Activated T-cell treated with anti-CD3 and anti-CD28 coated beads for 48 hours (primary cell): ENCODE data around the gene GRID2.
"Not testable (repeated sequence)": the region's sequence is repeated elsewhere in the genome, so short reads cannot be mapped to it uniquely, and the experiment has no call there.

Experiments used
- DNase-seq: peaks from one replicate; pipeline ENCODE4 v3.0.0-alpha.2; 2020; ENCODE audit warnings: low read depth

GRID2 gene

GRCh38 chr4:92305148-92305877 lies 1.5 kb downstream of the GRID2 start:
- DNase-seq: no peak

- no peak for DNase-seq
Observed at GRCh38 chr4:92305878-92306520, 2.2 kb downstream of the GRID2 start.

GRCh38 chr4:92307181-92307580 lies 3.4 kb downstream of the GRID2 start:
- DNase-seq: no peak

DNA sequence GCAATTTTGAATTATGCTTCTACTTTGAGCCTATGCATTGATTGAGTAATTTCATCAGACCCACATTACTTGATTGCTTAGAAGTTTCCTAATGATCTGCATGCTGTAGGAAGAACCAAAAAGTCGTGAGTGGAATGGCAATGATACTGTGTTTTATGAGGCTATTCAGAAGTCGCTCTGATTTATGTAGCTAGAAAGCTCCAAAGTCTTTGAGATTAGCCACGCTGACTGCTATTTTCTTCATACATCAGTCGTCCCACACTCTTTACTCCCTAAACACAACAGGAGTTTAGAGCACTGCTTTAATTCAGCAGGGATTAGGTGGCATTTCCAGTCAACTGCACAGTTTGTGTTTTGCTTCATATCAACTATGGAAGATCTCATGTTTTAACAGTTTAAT lies 4.1 kb downstream of the GRID2 start:
- DNase-seq: no peak

DNA sequence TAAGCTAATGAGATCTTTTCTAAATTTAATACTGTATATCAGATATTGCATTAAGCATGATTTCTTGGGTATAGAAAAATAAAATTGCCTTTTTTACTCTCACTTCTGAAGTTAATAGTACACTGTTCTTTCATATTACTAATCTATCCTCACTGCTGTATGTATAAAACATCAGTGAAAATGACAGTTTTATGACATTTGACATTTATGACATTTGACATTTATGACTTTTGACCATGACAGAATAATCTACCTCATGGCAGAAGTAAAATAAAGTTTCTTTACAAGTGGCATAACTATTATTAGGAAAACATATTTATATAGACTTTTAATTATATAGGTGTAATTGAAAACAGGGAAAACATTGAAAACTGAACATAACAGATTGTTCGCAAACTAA lies 13.3 kb downstream of the GRID2 start:
- no peak for DNase-seq

- no peak for DNase-seq
Observed at GRCh38 chr4:92328095-92328494, 24.3 kb downstream of the GRID2 start.

DNA sequence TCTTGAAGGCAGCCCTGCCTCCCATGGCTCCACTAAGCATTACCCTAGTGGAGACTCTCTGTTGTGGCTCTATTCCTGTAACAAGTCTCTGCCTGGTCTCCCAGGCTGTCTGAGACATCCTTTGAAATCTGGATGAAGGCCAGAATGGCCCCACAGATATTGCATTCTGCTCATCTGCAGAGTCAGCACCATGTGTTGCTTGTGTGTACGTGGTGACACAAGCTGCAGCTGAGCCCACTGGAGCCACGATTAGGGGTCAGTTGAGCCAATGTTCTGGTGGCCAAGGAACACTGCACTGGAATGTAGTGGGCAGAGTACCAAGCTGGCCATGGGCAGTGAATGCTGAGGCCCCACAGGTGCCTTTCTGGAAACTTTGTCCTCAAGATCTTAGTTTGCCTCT lies 29.2 kb downstream of the GRID2 start:
- no peak for DNase-seq

DNA sequence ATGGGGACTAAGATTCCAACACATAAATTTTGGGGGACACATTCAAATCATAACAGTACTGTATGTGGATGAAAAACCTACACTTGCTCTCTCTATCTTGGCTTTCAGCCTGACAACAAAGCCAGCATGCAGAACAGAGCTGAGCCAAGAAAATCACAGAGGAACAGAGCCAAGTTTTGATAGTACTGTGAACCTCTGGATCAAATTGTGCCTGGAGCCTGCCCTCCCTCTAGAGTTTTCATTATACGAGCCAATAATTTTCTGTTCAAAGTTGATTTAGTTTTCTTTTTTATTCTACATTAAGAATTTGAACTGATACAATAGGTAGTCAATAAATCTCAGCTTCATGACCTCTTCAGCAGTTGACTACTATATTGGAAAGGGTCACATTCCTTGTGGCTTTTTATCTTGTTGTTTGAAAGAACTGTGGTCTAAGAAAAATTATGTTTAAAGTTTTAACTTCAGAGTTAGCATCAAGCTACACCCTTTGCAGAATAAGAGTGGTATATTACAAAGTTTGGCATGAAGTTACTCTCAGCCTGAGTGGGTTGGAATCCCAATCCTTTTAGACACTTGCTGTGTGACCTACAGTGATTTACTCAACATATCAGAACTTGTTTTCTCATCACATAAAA lies 31.1 kb downstream of the GRID2 start:
- no peak for DNase-seq

DNA sequence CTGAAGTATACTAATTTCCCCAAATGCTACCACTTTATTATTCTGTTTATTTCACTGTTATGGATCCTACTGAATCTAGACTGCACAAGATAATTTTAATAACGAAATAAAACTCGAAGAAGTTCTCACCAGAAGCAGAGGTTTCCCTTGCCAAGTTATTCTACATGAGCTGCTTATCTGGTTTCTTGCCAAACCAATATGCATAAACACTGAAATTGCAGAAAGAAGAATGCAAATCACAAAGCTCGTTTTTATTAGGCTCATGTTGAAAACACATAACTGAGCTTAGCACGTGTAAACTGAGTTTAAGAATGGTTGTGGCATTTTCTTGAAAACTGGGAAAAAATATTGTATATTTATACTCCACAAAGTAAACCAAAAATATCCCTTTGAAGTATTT lies 35.9 kb downstream of the GRID2 start:
- no peak for DNase-seq

DNA sequence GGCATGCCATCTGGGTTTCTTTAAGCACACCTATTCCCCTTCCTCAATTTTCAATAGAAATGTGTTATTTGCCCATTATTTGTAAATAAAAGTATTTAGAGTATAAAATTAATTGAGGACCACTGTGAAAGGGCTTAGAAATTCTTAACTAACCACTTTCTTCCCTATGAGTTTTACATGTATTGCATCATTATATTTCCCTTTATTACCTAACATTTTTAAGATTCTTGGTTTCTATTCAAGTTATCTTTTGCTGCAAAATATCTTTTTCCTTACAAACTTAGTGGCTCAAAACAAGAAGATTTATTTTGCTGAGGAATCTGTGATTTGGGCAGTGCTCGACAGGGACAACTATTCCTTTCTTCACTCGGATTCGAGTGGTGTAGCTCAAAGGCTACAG lies 40.5 kb downstream of the GRID2 start:
- no peak for DNase-seq

DNA sequence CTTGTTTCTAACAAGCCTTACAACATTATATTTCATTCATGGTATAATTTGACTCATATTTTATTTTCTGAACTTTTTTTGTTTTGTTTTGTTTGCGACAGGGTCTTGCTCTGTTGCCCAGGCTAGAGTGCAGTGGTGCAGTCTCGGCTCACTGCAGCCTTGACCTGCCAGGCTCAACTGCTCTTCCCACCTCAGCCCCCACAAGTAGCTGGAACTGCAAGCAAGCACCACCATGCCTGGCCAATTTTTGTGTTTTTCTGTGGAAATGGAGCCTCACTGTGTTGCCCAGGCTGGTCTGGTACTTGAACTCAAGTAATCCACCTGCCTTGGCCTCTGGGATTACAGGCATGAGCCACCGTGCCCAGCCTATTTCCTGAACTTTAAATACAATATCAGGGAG lies 42.5 kb downstream of the GRID2 start:
- no peak for DNase-seq

- no peak for DNase-seq
Observed at GRCh38 chr4:92357966-92358365, 54.2 kb downstream of the GRID2 start.

- no peak for DNase-seq
Observed at GRCh38 chr4:92359491-92359890, 55.7 kb downstream of the GRID2 start.

DNA sequence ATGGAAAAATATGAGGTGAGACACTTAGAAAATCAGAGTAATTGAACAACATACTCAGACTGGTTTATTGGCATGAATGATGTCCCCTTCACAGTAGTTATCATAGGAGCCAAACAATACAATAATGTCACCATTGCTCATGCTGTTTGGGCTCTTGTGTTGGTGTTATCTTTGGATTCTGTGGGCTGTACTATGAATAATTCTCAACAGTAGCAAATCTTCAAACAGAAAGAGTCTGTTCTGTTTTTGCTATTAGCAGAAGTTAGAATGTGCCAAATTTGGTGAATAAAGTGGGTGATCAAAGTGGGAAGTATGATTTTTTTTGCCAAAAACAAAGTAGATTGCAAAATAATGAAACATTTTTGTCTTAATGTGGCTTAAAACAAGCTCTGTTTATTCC lies 58.3 kb downstream of the GRID2 start:
- DNase-seq: no peak

GRCh38 chr4:92368653-92369052 lies 64.9 kb downstream of the GRID2 start:
- no peak for DNase-seq

- no peak for DNase-seq
Observed at GRCh38 chr4:92381616-92382015, 77.8 kb downstream of the GRID2 start.

- DNase-seq: no peak
Observed at GRCh38 chr4:92382128-92382527, 78.4 kb downstream of the GRID2 start.

DNA sequence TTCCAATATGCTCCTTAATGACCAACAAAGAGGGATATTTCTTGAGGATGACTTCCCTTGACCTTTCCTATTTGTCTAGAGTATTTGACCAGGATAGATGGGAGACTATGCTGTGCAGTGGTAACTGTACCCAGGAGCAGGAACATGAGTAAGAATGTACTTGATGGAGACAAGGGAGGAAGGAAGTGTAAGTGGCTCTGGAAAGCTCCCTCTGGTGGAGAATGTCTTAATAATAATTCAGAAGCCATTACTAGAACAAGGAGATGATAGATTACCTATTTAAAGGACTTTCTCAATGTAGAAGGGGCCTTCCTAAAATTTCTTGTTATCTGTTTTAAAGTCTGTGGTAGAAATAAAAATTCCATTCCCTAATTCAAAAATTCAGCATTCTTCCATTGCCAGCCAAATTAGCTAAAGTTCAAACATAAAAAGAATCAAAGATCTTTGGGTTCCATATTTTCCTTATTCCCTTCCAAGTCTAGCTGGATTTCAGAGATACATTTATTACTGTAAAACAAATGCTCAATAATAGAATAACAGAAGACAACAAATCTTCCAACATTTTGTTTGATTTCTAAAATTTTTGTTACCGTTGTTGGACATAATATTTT lies 83.8 kb downstream of the GRID2 start:
- DNase-seq: no peak

DNA sequence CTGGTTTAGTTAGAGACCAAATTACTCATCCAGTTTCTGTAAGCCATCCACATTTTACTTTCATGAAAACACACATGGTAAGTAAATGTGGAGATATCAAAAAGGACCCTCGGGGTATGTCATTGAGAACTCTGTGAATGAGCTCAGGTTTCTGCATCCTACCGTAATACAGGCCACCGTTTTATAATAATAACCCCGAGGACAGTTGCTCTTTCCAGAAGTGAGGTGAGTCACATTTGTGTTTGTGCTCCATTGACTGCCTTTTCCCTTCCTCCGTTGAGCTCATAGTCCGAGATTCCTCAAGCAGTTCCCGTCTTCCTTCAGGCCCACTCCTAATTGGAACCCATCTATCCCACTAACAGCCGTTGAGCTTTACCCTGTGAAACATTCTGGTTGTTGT lies 95.3 kb downstream of the GRID2 start:
- no peak for DNase-seq

- not testable (repeated sequence) for DNase-seq
Observed at GRCh38 chr4:92403525-92403924, 99.8 kb downstream of the GRID2 start.

GRCh38 chr4:92406488-92406887 lies 102.7 kb downstream of the GRID2 start:
- no peak for DNase-seq

GRCh38 chr4:92421920-92422319 lies 118.2 kb downstream of the GRID2 start:
- no peak for DNase-seq

- no peak for DNase-seq
Observed at GRCh38 chr4:92433272-92433758, 129.5 kb downstream of the GRID2 start.
